Endodermal cell (in vitro differentiated cells): ENCODE results near the gene ATOSA. TPM values are rescaled to one million over a fixed set of nuclear protein-coding genes. Genes with fewer than 3 reads are reported as not detected.

Experiments
- DNase-seq: peaks from one replicate; pipeline ENCODE4 v3.0.0-alpha.2; 2017
- H3K27ac ChIP-seq: 2 replicates; pipeline ENCODE4 v1.5.1; 2013; ENCODE audit warnings: mild to moderate bottlenecking, low read depth, low read length, moderate library complexity
- H3K27me3 ChIP-seq: 2 replicates; pipeline ENCODE4 v1.6.1; 2013; ENCODE audit warnings: mild to moderate bottlenecking, low read length, moderate library complexity; ENCODE audit not compliant: insufficient read depth, control insufficient read depth, poor library complexity, severe bottlenecking
- H3K36me3 ChIP-seq: 2 replicates; pipeline ENCODE4 v1.7.0; 2013; ENCODE audit warnings: mild to moderate bottlenecking, low read length, moderate library complexity; ENCODE audit not compliant: control insufficient read depth, insufficient read depth
- H3K4me1 ChIP-seq: one replicate; pipeline ENCODE4 v1.7.0; 2013; ENCODE audit warnings: low read length; ENCODE audit not compliant: control insufficient read depth, insufficient read depth
- H3K4me3 ChIP-seq: 2 replicates; pipeline ENCODE4 v1.5.1; 2013; ENCODE audit warnings: mild to moderate bottlenecking, low read length, moderate library complexity
- H3K9ac ChIP-seq: 2 replicates; pipeline ENCODE4 v1.6.1; 2013; ENCODE audit warnings: mild to moderate bottlenecking, low read length, moderate library complexity; ENCODE audit not compliant: poor library complexity, severe bottlenecking; ENCODE audit errors: extremely low read depth
- H3K9me3 ChIP-seq: 2 replicates; pipeline ENCODE4 v1.6.1; 2013; ENCODE audit warnings: mild to moderate bottlenecking, low read length, moderate library complexity; ENCODE audit not compliant: control insufficient read depth
- H3K27ac Mint-ChIP-seq: 2 replicates; pipeline ENCODE4 v1.8.0; 2020; ENCODE audit warnings: mixed read lengths
- H3K27me3 Mint-ChIP-seq: 2 replicates; pipeline ENCODE4 v1.8.0; 2021; ENCODE audit warnings: mild to moderate bottlenecking, mixed read lengths; ENCODE audit not compliant: insufficient read depth
- H3K36me3 Mint-ChIP-seq: 2 replicates; pipeline ENCODE4 v1.8.0; 2020; ENCODE audit warnings: low read depth, mixed read lengths
- H3K4me1 Mint-ChIP-seq: 2 replicates; pipeline ENCODE4 v1.8.0; 2020; ENCODE audit warnings: mixed read lengths
- H3K4me3 Mint-ChIP-seq: 2 replicates; pipeline ENCODE4 v1.8.0; 2020; ENCODE audit warnings: mild to moderate bottlenecking, moderate library complexity, mixed read lengths
- H3K9me3 Mint-ChIP-seq: 2 replicates; pipeline ENCODE4 v1.8.0; 2020; ENCODE audit warnings: mild to moderate bottlenecking, mixed read lengths
- CTCF ChIP-seq: fragments of 200-600 bp; sonication (generic); conservative IDR thresholded peaks from 2 replicates; pipeline ENCODE4 v1.5.0; 2021; ENCODE audit warnings: antibody characterized with exemption, mild to moderate bottlenecking
- WGBS, 2 experiments: methylation state at CpG; one replicate each; pipeline versions ENCODE4 v1.1.5 to v1.1.7; 2013; ENCODE audit warnings: missing lambda C conversion rate in 2 of 2, mixed read lengths in 1 of 2; ENCODE audit not compliant: insufficient coverage in 1 of 2, insufficient read length in 1 of 2; 5-methylcytosine and 5-hydroxymethylcytosine counted together
- total RNA-seq, 2 donors: library from RNA; stranded (reverse); fragmentation: NEBNext Ultra II Directional in 1 of 2; extraction: Animal tissue kit (Norgen Biotek cat#: 25700) in 1 of 2; gene quantifications; 2 replicates in 1 of 2; 3 replicates in 1 of 2; pipeline ENCODE4 v1.2.1, GENCODE V29; 2021

Gene ATOSA
- total RNA-seq, 2 donors from 2014 or later = 18.6 to 27.8 TPM

- H3K27me3 Mint-ChIP-seq = no peaks in the 10 kb centered on the region
- no peak for TF ChIP-seq CTCF
- DNase-seq = no peak
- Histone ChIP-seq H3K36me3 (peaks cover 3% of the 10 kb centered on the region), H3K4me1 (no peaks in the 10 kb centered on the region), H3K4me3 (no peak overlapping the region), H3K27me3 (no peaks in the 10 kb centered on the region), H3K9ac (no peak overlapping the region), H3K9me3 (no peaks in the 10 kb centered on the region), H3K27ac (no peak overlapping the region)
- H3K27ac Mint-ChIP-seq = no peak overlapping the region
- H3K4me3 Mint-ChIP-seq = no peak overlapping the region
- WGBS, 2 experiments = no CpG with 5 or more reads among the region's 1 CpG
- peaks cover 16% of the 10 kb centered on the region for H3K4me1 Mint-ChIP-seq
- peaks cover 36% of the 10 kb centered on the region for H3K36me3 Mint-ChIP-seq
- H3K9me3 Mint-ChIP-seq = no peaks in the 10 kb centered on the region
Observed at GRCh38 chr15:52657338-52657737, 21.9 kb downstream of the ATOSA start.

- H3K4me3 Mint-ChIP-seq = no peak overlapping the region
- H3K27me3 Mint-ChIP-seq = no peaks in the 10 kb centered on the region
- Histone ChIP-seq H3K9ac (no peak overlapping the region), H3K4me1 (no peaks in the 10 kb centered on the region), H3K27ac (no peak overlapping the region), H3K9me3 (no peaks in the 10 kb centered on the region), H3K27me3 (no peaks in the 10 kb centered on the region), H3K4me3 (no peak overlapping the region), H3K36me3 (peaks cover 3% of the 10 kb centered on the region)
- no peak for DNase-seq
- H3K9me3 Mint-ChIP-seq = no peaks in the 10 kb centered on the region
- no peak for TF ChIP-seq CTCF
- H3K36me3 Mint-ChIP-seq = peaks cover 27% of the 10 kb centered on the region
- H3K27ac Mint-ChIP-seq = no peak overlapping the region
- peaks cover 10% of the 10 kb centered on the region for H3K4me1 Mint-ChIP-seq
Observed at GRCh38 chr15:52656412-52656811, 22.8 kb downstream of the ATOSA start.

GRCh38 chr15:52653431-52653964, 25.7 kb downstream of the ATOSA start:
- H3K4me3 ChIP-seq = no peak overlapping the region
- Mint-ChIP-seq H3K27me3 (no peaks in the 10 kb centered on the region), H3K9me3 (no peaks in the 10 kb centered on the region), H3K4me3 (no peak overlapping the region), H3K4me1 (peaks cover 10% of the 10 kb centered on the region), H3K27ac (peak overlapping the region; percentile 90), H3K36me3 (peaks cover 20% of the 10 kb centered on the region)
- no peaks in the 10 kb centered on the region for H3K4me1 ChIP-seq
- H3K36me3 ChIP-seq = peaks cover 4% of the 10 kb centered on the region
- WGBS, 2 experiments = 86 to 88% methylated on average over 3 to 5 of the region's 5 CpGs
- no peak overlapping the region for H3K27ac ChIP-seq
- no peaks in the 10 kb centered on the region for H3K9me3 ChIP-seq
- no peak for DNase-seq
- no peaks in the 10 kb centered on the region for H3K27me3 ChIP-seq
- TF ChIP-seq CTCF = no peak
- peak overlapping the region; percentile 9 for H3K9ac ChIP-seq
